ENCODE results near the gene RAD1.

GRCh38 chr5:34929134-34929719, 13.9 kb upstream of the RAD1 start, which contains the start of gene DNAJC21:
- TF ChIP-seq CTCF (IDR thresholded peaks at IDR 0.05) (no peak), EZH2 (IDR thresholded peaks at IDR 0.05; ENCODE audit: borderline replicate concordance, insufficient read depth, low read depth, low read length, poor library complexity, severe bottlenecking) (no peak)
